Astrocyte (in vitro differentiated cells and primary cell): ENCODE data around the gene TRAF1.

ENCODE experiments used
- CTCF ChIP-seq: IDR thresholded peaks from 2 replicates; pipeline ENCODE4 v1.5.1; 2011; ENCODE audit warnings: low read depth, mild to moderate bottlenecking, inconsistent platforms, low read length, moderate library complexity; ENCODE audit not compliant: insufficient read depth
- EZH2 ChIP-seq: IDR thresholded peaks from 2 replicates; pipeline ENCODE4 v1.6.1; 2012; ENCODE audit warnings: mild to moderate bottlenecking, low read length, inconsistent platforms; ENCODE audit not compliant: insufficient read depth

GRCh38 chr9:120862452-120862851 lies 64.1 kb downstream of the TRAF1 start:
- TF ChIP-seq CTCF = no peak
- no peak for TF ChIP-seq EZH2
